ENCODE results near the gene DDC.

DDC gene

DNA sequence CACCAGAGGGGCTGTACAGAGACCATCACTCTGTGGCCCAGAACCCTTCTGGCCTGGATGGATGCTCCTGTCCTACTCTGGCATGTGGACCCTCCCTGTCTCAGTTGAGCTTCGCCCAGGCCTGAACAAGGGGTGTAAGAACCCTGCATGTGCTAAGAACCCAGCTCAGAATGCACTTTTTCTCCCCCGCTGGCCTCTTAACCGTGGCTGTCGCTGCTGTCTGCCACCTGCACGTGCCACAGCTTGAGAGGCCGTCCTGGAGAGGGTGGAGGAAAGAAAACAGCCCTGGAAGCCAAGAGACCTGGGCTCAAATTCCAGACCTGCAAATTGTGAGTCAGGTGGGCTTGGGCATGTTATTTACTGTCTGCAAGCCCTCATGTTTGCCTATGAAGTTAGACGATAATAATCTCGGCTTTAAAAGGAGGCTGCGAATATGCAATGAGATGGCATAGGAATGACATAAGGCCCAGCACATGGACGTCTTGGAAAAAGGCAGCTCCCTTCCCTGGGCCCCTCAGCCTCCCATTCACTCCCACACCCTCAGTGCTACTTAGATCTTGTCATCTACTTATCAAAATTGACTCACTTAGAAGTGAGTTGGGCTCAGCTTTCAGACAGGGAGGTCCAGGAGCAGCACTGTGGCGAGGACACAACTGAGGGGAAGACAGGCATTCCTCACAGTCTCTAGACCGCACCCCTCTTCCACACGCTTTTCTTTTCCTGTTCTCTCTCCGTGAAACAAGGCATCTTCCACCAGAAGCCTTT lies 146.5 kb downstream of the DDC start:
- no peak overlapping the region for H3K27ac ChIP-seq (ENCODE audit: low read length)
- no peak overlapping the region for H3K4me3 ChIP-seq (ENCODE audit: low read depth in 1 of 2, low read length in 2 of 2)
- no peaks in the 10 kb centered on the region for H3K36me3 ChIP-seq (ENCODE audit: control insufficient read depth in 1 of 2, insufficient read depth in 2 of 2, low read length in 2 of 2)
- no peaks in the 10 kb centered on the region for H3K27me3 ChIP-seq (ENCODE audit: low read depth, low read length)
- H3K9me3 ChIP-seq (ENCODE audit: control insufficient read depth in 1 of 2, low read length in 2 of 2): no peaks in the 10 kb centered on the region
- no peaks in the 10 kb centered on the region for H3K4me1 ChIP-seq (ENCODE audit: control insufficient read depth in 1 of 2, insufficient read depth in 2 of 2, low read length in 2 of 2)

DNA sequence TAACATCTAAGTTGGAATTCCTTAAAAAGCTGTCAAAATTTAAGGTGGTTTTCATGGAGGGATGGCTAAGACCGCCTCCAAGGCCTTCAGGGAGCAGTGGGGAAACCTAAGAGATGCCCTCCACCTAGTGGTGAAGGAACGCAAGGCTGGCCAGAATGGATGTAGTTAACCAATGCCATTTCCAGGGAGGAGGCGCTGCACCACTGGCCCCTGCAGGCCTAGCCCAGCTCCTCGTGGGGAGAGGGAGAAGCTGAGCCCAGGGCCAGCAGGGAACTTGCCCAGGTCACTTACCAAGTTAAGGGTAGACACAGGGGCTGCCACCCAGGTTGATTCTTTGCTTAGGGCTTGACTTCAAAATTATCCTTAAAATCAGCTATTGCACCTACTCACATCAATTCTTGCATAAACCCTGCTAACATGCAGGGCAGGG lies 147.1 kb downstream of the DDC start:
- H3K27ac ChIP-seq (ENCODE audit: low read length): no peak overlapping the region
- no peaks in the 10 kb centered on the region for H3K9me3 ChIP-seq (ENCODE audit: control insufficient read depth in 1 of 2, low read length in 2 of 2)
- H3K4me1 ChIP-seq (ENCODE audit: control insufficient read depth in 1 of 2, insufficient read depth in 2 of 2, low read length in 2 of 2): no peaks in the 10 kb centered on the region
- no peaks in the 10 kb centered on the region for H3K27me3 ChIP-seq (ENCODE audit: low read depth, low read length)
- H3K36me3 ChIP-seq (ENCODE audit: control insufficient read depth in 1 of 2, insufficient read depth in 2 of 2, low read length in 2 of 2): no peaks in the 10 kb centered on the region
- no peak overlapping the region for H3K4me3 ChIP-seq (ENCODE audit: low read depth in 1 of 2, low read length in 2 of 2)

DNA sequence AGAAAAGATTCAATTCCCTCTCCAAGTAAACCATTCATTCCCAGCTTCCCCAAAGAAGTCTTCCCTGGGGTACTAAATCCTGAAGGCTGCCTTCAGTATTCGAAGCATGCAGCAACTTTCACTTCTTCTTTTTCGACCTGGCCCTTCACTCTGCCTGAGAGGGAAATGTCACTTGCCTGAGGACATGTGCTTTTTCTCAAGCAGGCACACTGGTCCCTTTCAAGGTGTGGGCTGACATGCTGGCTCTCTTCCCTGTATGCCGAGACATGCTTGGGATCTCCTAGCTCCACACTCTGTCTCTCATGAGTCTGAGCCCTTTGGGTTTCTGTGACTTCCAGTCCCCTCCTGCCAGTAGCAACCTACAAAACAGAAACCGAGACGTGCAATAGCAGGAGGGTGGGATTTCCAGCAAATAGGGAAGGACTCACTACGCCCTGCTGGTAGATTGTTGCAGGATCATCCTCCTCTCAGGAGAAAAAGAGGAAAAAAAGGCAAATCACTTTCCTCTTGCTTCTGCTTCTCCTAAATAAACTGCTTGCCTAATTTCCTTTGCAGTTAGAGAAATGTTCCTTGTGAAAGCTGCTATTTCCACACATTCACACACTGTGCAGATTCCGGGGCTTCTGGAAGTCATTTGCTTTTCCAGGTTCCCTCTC lies 148.6 kb downstream of the DDC start:
- H3K4me3 ChIP-seq (ENCODE audit: low read depth in 1 of 2, low read length in 2 of 2): no peak overlapping the region
- no peaks in the 10 kb centered on the region for H3K9me3 ChIP-seq (ENCODE audit: control insufficient read depth in 1 of 2, low read length in 2 of 2)
- H3K27me3 ChIP-seq (ENCODE audit: low read depth, low read length): no peaks in the 10 kb centered on the region
- no peak overlapping the region for H3K27ac ChIP-seq (ENCODE audit: low read length)
- no peaks in the 10 kb centered on the region for H3K4me1 ChIP-seq (ENCODE audit: control insufficient read depth in 1 of 2, insufficient read depth in 2 of 2, low read length in 2 of 2)
- H3K36me3 ChIP-seq (ENCODE audit: control insufficient read depth in 1 of 2, insufficient read depth in 2 of 2, low read length in 2 of 2): no peaks in the 10 kb centered on the region

DNA sequence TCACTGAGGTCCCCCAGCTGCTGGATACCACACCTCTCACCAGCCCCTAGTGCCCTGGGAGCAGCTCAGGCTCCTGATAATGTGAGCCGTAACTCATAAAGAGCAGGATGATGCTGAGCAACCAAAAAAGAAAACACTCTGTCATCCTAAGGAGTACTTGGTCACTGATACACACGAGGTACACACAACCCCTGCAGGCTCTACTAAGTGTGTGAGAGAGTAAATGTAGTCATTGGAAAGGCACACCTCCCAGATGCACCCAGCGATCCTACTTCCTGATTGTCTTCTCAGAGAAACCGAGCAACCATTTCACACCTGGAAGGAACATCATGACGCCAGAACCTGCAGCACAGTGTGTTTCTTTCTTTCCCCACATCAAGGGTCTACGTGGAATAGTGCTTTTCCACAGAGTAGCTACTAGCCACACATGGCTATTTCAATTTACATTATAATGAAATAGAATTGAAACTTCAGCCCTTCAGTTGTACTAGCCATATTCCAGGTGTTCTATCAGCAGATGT lies 149.3 kb downstream of the DDC start:
- Histone ChIP-seq H3K36me3 (ENCODE audit: control insufficient read depth in 1 of 2, insufficient read depth in 2 of 2, low read length in 2 of 2) (no peaks in the 10 kb centered on the region), H3K4me3 (ENCODE audit: low read depth in 1 of 2, low read length in 2 of 2) (no peak overlapping the region), H3K27me3 (ENCODE audit: low read depth, low read length) (no peaks in the 10 kb centered on the region), H3K9me3 (ENCODE audit: control insufficient read depth in 1 of 2, low read length in 2 of 2) (no peaks in the 10 kb centered on the region), H3K27ac (ENCODE audit: low read length) (no peak overlapping the region), H3K4me1 (ENCODE audit: control insufficient read depth in 1 of 2, insufficient read depth in 2 of 2, low read length in 2 of 2) (no peaks in the 10 kb centered on the region)

DNA sequence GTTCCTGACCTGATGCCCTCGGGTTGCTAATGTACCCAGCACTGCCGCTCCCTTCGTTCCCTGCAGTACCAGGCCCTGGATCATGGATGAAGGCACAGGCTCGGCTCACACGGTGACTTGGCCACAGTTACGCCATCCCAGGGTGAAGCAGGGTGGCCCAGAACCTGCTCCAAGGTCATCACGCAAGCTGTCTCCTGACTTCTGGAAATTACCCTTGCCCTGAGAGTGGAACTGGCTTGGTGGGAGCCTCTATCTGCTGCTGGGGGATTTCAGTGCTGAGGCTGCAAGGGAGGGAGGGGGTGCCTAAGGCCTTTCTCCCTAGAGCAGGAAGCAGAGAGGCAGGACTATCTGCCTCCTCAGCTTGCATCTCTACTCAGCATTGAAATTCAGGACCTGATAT lies 151.6 kb downstream of the DDC start:
- no peaks in the 10 kb centered on the region for H3K9me3 ChIP-seq (ENCODE audit: control insufficient read depth in 1 of 2, low read length in 2 of 2)
- H3K4me1 ChIP-seq (ENCODE audit: control insufficient read depth in 1 of 2, insufficient read depth in 2 of 2, low read length in 2 of 2): no peaks in the 10 kb centered on the region
- H3K4me3 ChIP-seq (ENCODE audit: low read depth in 1 of 2, low read length in 2 of 2): no peak overlapping the region
- H3K27ac ChIP-seq (ENCODE audit: low read length): no peak overlapping the region
- no peaks in the 10 kb centered on the region for H3K27me3 ChIP-seq (ENCODE audit: low read depth, low read length)
- H3K36me3 ChIP-seq (ENCODE audit: control insufficient read depth in 1 of 2, insufficient read depth in 2 of 2, low read length in 2 of 2): no peaks in the 10 kb centered on the region

DNA sequence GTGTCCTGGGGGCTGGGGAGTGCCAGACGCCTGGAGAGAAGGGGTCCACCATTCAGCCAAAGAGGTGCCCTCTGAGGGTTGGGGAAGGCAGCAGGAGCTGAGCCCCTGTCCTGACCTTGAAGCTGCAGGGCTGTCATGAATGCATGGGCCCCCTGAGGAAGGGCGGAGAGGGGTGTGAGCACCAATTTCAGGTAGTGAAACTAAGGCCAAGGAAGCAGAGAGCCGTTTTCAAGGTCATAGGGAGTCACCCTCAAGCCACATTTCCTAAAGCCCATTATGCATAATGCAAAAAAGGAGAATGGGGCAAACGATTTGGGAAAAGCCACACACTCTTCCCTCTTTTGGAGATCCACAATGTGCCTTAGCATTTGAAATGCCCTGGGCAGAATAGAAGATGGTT lies 152.2 kb downstream of the DDC start:
- Histone ChIP-seq H3K9me3 (ENCODE audit: control insufficient read depth in 1 of 2, low read length in 2 of 2) (no peaks in the 10 kb centered on the region), H3K4me3 (ENCODE audit: low read depth in 1 of 2, low read length in 2 of 2) (no peak overlapping the region), H3K27me3 (ENCODE audit: low read depth, low read length) (no peaks in the 10 kb centered on the region), H3K4me1 (ENCODE audit: control insufficient read depth in 1 of 2, insufficient read depth in 2 of 2, low read length in 2 of 2) (no peaks in the 10 kb centered on the region), H3K36me3 (ENCODE audit: control insufficient read depth in 1 of 2, insufficient read depth in 2 of 2, low read length in 2 of 2) (no peaks in the 10 kb centered on the region), H3K27ac (ENCODE audit: low read length) (no peak overlapping the region)

DNA sequence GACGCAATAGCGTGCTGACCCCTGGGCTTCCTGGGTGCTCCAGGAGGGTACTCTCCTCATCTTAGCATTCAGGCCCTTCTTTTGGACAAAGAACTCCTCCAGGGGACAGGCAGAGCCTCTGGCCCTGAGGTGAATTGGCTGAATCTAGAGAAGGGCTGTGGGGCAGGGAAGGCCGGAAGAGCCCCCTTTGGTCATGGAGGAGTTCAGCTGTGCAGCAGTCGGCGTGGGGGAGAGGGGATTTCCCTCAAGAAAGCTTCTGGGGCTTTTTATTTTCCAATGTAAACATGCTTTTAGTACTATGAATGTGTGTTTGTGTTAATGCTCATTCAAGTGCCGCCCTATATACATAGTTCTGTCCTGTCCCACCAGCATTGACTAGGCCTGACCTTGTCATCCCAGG lies 153.9 kb downstream of the DDC start:
- H3K4me3 ChIP-seq (ENCODE audit: low read depth in 1 of 2, low read length in 2 of 2): no peak overlapping the region
- H3K4me1 ChIP-seq (ENCODE audit: control insufficient read depth in 1 of 2, insufficient read depth in 2 of 2, low read length in 2 of 2): no peaks in the 10 kb centered on the region
- no peaks in the 10 kb centered on the region for H3K27me3 ChIP-seq (ENCODE audit: low read depth, low read length)
- H3K27ac ChIP-seq (ENCODE audit: low read length): no peak overlapping the region
- H3K36me3 ChIP-seq (ENCODE audit: control insufficient read depth in 1 of 2, insufficient read depth in 2 of 2, low read length in 2 of 2): no peaks in the 10 kb centered on the region
- no peaks in the 10 kb centered on the region for H3K9me3 ChIP-seq (ENCODE audit: control insufficient read depth in 1 of 2, low read length in 2 of 2)

DNA sequence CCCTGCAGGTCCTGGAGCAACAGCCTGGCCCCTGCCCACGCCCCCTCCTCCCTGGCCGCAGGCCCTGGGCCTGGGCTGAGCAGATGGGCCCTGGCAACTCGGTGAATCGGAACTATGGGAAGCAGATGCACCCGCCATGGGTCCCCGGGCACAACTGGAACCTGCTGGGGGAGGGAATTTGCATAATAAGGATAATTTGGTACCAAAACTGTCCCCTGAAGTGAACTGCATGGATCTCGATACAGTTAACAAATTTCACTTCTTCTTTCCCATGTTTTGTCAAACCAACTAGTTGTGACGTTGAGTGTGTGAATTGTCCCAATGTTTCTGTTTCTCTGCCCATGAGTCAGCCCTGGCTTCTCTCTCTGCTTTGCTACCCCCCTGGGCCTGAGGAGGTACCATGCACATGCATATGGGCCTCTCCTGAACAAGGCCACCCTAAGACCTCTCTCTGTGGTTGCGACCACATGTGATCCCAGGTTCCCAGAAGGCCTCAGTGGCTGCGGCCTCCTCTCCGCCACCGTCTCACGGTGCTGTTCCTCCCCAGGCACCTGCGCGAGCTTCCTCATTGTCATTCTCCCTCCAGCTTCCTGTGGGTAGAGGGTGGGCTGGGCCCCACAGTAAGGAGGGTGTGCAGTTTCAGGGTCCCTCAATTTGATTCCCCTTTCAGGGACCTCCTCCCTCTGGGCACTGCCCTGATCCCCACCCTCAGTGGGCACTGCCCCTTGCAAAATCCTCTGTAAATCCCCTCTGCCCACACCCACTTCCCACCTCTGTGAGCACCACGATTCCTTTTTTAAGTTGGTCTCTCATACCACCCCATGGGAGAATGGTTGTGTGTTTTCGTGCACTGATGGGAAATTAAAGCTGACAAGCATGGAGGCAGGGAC lies 155.1 kb downstream of the DDC start:
- Histone ChIP-seq H3K9me3 (ENCODE audit: control insufficient read depth in 1 of 2, low read length in 2 of 2) (no peaks in the 10 kb centered on the region), H3K27me3 (ENCODE audit: low read depth, low read length) (no peaks in the 10 kb centered on the region), H3K4me3 (ENCODE audit: low read depth in 1 of 2, low read length in 2 of 2) (no peak overlapping the region), H3K4me1 (ENCODE audit: control insufficient read depth in 1 of 2, insufficient read depth in 2 of 2, low read length in 2 of 2) (no peaks in the 10 kb centered on the region), H3K27ac (ENCODE audit: low read length) (no peak overlapping the region), H3K36me3 (ENCODE audit: control insufficient read depth in 1 of 2, insufficient read depth in 2 of 2, low read length in 2 of 2) (no peaks in the 10 kb centered on the region)

Data from muscle layer of duodenum (tissue), 2 donors.